Adrenal gland (tissue), 12 donors: ENCODE measurements around the gene PLA2G4B. TPM values are rescaled to one million over a fixed set of nuclear protein-coding genes. Genes with fewer than 3 reads are reported as not detected.

ENCODE experiments used
- DNase-seq, 7 donors: peaks; one replicate each; pipeline ENCODE4 v3.0.0-alpha.2; 2019 to 2020
- H3K27ac ChIP-seq, 5 donors: fragments of 200-600 bp; sonication (generic) in 4 of 5; 1 replicate in 3 of 5; 2 replicates in 2 of 5; pipeline versions ENCODE4 v1.5.1 to v1.8.0; 2016 to 2020; ENCODE audit warnings: mild to moderate bottlenecking in 1 of 5
- H3K27me3 ChIP-seq: fragments of 200-600 bp; 2 replicates; pipeline ENCODE4 v1.8.0; 2021
- H3K36me3 ChIP-seq, 2 donors: fragments of 200-600 bp; replicated peaks in 1 of 2; 1 replicate in 1 of 2; 2 replicates in 1 of 2; pipeline versions ENCODE4 v1.5.1 to v1.8.0; 2018 to 2022
- H3K4me1 ChIP-seq, 2 donors: fragments of 200-600 bp; replicated peaks in 1 of 2; 1 replicate in 1 of 2; 2 replicates in 1 of 2; pipeline versions ENCODE4 v1.5.1 to v1.8.0; 2018 to 2021
- H3K4me3 ChIP-seq, 4 donors: fragments of 200-600 bp; sonication (generic) in 3 of 4; one replicate each; pipeline ENCODE4 v1.5.1; 2016 to 2018
- H3K9me3 ChIP-seq, 3 donors: fragments of 200-600 bp; sonication (generic) in 1 of 3; replicated peaks in 1 of 3; 1 replicate in 2 of 3; 2 replicates in 1 of 3; pipeline versions ENCODE4 v1.5.1 to v1.8.0; 2016 to 2021
- CTCF ChIP-seq, 6 experiments: fragments of 450-650 bp in 4 of 6; fragments of 200-600 bp in 2 of 6; sonication (generic) in 1 of 6; IDR thresholded peaks; 1 replicate in 5 of 6; 2 replicates in 1 of 6; pipeline versions ENCODE4 v1.5.1 to v1.8.0; 2016 to 2021; ENCODE audit warnings: antibody characterized with exemption in 6 of 6, mild to moderate bottlenecking in 2 of 6, moderate library complexity in 1 of 6
- POLR2A ChIP-seq, 2 donors: fragments of 450-650 bp; IDR thresholded peaks; one replicate each; pipeline ENCODE4 v1.6.1; 2017; ENCODE audit warnings: antibody characterized with exemption in 2 of 2, mild to moderate bottlenecking in 2 of 2, moderate library complexity in 1 of 2
- WGBS, 4 donors: extraction: QIAGEN DNeasy Blood & Tissue Kit in 2 of 4; methylation state at CpG; one replicate each; pipeline versions ENCODE4 v1.1.5 to v1.1.7; 2013 to 2017; 5-methylcytosine and 5-hydroxymethylcytosine counted together
- intact Hi-C, 2 donors: fragments of 100-400 bp; cut with DNase I; formaldehyde crosslinking; loops; one replicate each; pipeline versions ENCODE4 v1.14.1 to v1.15.0; 2022 to 2023
- polyA plus RNA-seq, 3 donors: library from polyadenylated mRNA; stranded (reverse); fragments of 200-250 nt in 2 of 3; fragments of 350-450 nt in 1 of 3; fragmentation: Illumina TruSeq in 1 of 3; extraction: RNeasy Lipid Tissue Mini Kit (QIAGEN cat#74804) in 1 of 3; gene quantifications; one replicate each; pipeline ENCODE4 v1.2.3, GENCODE V29; 2013 to 2014
- total RNA-seq, 9 donors: library from RNA; depleted of rRNA in 4 of 9; stranded (reverse); fragments of >200 nt in 4 of 9; fragments of 120-200 nt in 1 of 9; fragmentation: NEBNext Ultra II Directional in 1 of 9; extraction: Animal tissue kit (Norgen Biotek cat#: 25700) in 1 of 9; gene quantifications; one replicate each; pipeline versions ENCODE4 v1.1.0 to v1.2.4, GENCODE V29; 2013 to 2023
- donor health status: healthy with polysubstance abuse.
- donor health status: Bipolar disorder and iron deficiency.
- donor health status: DM: yes; HTN: yes; CAD: no.
- donor health status: DM: no; HTN: no; CAD: no.
- donor health status: DM: no; HTN: no; CAD: no.
- donor health status: DM: yes; HTN: yes; CAD: no.

The PLA2G4B gene
- total and polyA plus RNA-seq, 12 donors, result 0.35 to 26.4 (median 4.9) TPM

GRCh38 chr15:41809526-41810220 lies 29.0 kb upstream of the PLA2G4B start:
- TF ChIP-seq POLR2A (IDR thresholded peaks at IDR 0.05) (no peak), CTCF (IDR thresholded peaks at IDR 0.05) (no peak)
- DNase-seq, result no peak
- 80 to 88% (median 83%) methylated on average over 11 to 12 of the region's 12 CpGs for WGBS, 4 donors
- Histone ChIP-seq H3K4me3 (no peak overlapping the region), H3K27me3 (no peaks in the 10 kb centered on the region), H3K9me3 (no peaks in the 10 kb centered on the region), H3K27ac (no peak overlapping the region), H3K36me3 (peaks cover 0 to 23% of the 10 kb centered on the region in 2 donors), H3K4me1 (peaks cover 0 to 4% of the 10 kb centered on the region in 2 donors)
- intact Hi-C loops, result loop anchor here (2.0 to 5.0 kb wide), 4 partner anchors 37 to 252 kb away; partner anchors contain the start of genes MAPKBP1 (in 1 of the 2) and TYRO3 (in 1 of the 2)

- no peak for TF ChIP-seq POLR2A (IDR thresholded peaks at IDR 0.05)
- no peak for TF ChIP-seq CTCF (IDR thresholded peaks at IDR 0.05)
- peaks cover 0 to 34% of the 10 kb centered on the region in 2 donors for H3K36me3 ChIP-seq
- H3K9me3 ChIP-seq, result no peaks in the 10 kb centered on the region
- WGBS, 4 donors, result 88 to 95% (median 92%) methylated on average over 5 of the region's 5 CpGs
- H3K4me1 ChIP-seq, result peaks cover 0 to 4% of the 10 kb centered on the region in 2 donors
- H3K27me3 ChIP-seq, result no peaks in the 10 kb centered on the region
- intact Hi-C loops, result loop anchor here (5.0 kb wide), 3 partner anchors 39 to 254 kb away; partner anchors contain the start of genes MAPKBP1 (in 1 of the 2) and TYRO3 (in 1 of the 2)
- peak in 1 of 7 donors; percentile 51 for DNase-seq
- no peak overlapping the region for H3K27ac ChIP-seq
- H3K4me3 ChIP-seq, result no peak overlapping the region
These were observed 27.8 kb upstream of the PLA2G4B start for GRCh38 chr15:41810651-41811431.

- Histone ChIP-seq H3K4me1 (peaks cover 0 to 4% of the 10 kb centered on the region in 2 donors), H3K36me3 (peaks cover 0 to 42% of the 10 kb centered on the region in 2 donors), H3K4me3 (no peak overlapping the region), H3K27ac (no peak overlapping the region), H3K9me3 (no peaks in the 10 kb centered on the region), H3K27me3 (no peaks in the 10 kb centered on the region)
- peak; percentile 81 to 94 (median 88) for TF ChIP-seq CTCF (IDR thresholded peaks at IDR 0.05)
- TF ChIP-seq POLR2A (IDR thresholded peaks at IDR 0.05), result no peak
- WGBS, 4 donors, result 45 to 60% (median 53%) methylated on average over 11 to 18 of the region's 18 CpGs
- peak; percentile 83 to 95 (median 87) for DNase-seq
- intact Hi-C loops, result loop anchor here (5.0 kb wide), 3 partner anchors 39 to 254 kb away; partner anchors contain the start of genes MAPKBP1 (in 1 of the 2) and TYRO3 (in 1 of the 2)
These were observed 27.0 kb upstream of the PLA2G4B start for GRCh38 chr15:41811432-41812195.
